ENCODE results near the gene CTDP1.
"Not testable (repeated sequence)": the region's sequence is repeated elsewhere in the genome, so short reads cannot be mapped to it uniquely, and the experiment has no call there.

Gene CTDP1

GRCh38 chr18:79728931-79729586 is 49.5 kb downstream of the CTDP1 start:
- no peaks in the 10 kb centered on the region for H3K4me1 ChIP-seq
- intact Hi-C loops (cut with DNase I; ENCODE audit: low total_unique reads): no loop called here
- H3K4me3 ChIP-seq: no peak overlapping the region
- no peaks in the 10 kb centered on the region for H3K27me3 ChIP-seq
- TF ChIP-seq CTCF (IDR thresholded peaks at IDR 0.05): no peak
- no peak for DNase-seq
- H3K9me3 ChIP-seq: no peaks in the 10 kb centered on the region
- H3K36me3 ChIP-seq: peaks cover 56 to 69% (median 59%) of the 10 kb centered on the region in 3 donors
- H3K27ac ChIP-seq: no peak overlapping the region

- H3K9me3 ChIP-seq: no peaks in the 10 kb centered on the region
- H3K4me3 ChIP-seq: no peak overlapping the region
- intact Hi-C loops (cut with DNase I; ENCODE audit: low total_unique reads): no loop called here
- no peaks in the 10 kb centered on the region for H3K27me3 ChIP-seq
- no peak for DNase-seq
- H3K4me1 ChIP-seq: no peaks in the 10 kb centered on the region
- TF ChIP-seq CTCF (IDR thresholded peaks at IDR 0.05): no peak
- no peak overlapping the region for H3K27ac ChIP-seq
- H3K36me3 ChIP-seq: peaks cover 58 to 69% (median 60%) of the 10 kb centered on the region in 3 donors
These were observed 50.0 kb downstream of the CTDP1 start for GRCh38 chr18:79729611-79730010.

GRCh38 chr18:79730804-79731203 is 51.2 kb downstream of the CTDP1 start:
- Histone ChIP-seq H3K4me3 (no peak overlapping the region), H3K27me3 (no peaks in the 10 kb centered on the region), H3K36me3 (peaks cover 69 to 72% (median 70%) of the 10 kb centered on the region in 3 donors), H3K9me3 (no peaks in the 10 kb centered on the region), H3K27ac (no peak overlapping the region), H3K4me1 (no peaks in the 10 kb centered on the region)
- DNase-seq: no peak
- no peak for TF ChIP-seq CTCF (IDR thresholded peaks at IDR 0.05)
- intact Hi-C loops (cut with DNase I; ENCODE audit: low total_unique reads): no loop called here

GRCh38 chr18:79731881-79732720 is 52.5 kb downstream of the CTDP1 start:
- DNase-seq; H3K9me3 ChIP-seq; intact Hi-C loops (cut with DNase I; ENCODE audit: low total_unique reads); H3K27me3 ChIP-seq; H3K4me3 ChIP-seq; H3K27ac ChIP-seq; H3K4me1 ChIP-seq: not testable (repeated sequence)
- H3K36me3 ChIP-seq: peaks cover 78 to 85% (median 82%) of the 10 kb centered on the region in 3 donors

- no peak for TF ChIP-seq CTCF (IDR thresholded peaks at IDR 0.05)
- H3K36me3 ChIP-seq: peaks cover 81 to 91% (median 86%) of the 10 kb centered on the region in 3 donors
- intact Hi-C loops (cut with DNase I; ENCODE audit: low total_unique reads): no loop called here
- no peaks in the 10 kb centered on the region for H3K4me1 ChIP-seq
- no peaks in the 10 kb centered on the region for H3K27me3 ChIP-seq
- no peak overlapping the region for H3K4me3 ChIP-seq
- no peak overlapping the region for H3K27ac ChIP-seq
- no peak for DNase-seq
- H3K9me3 ChIP-seq: no peaks in the 10 kb centered on the region
These were observed 53.1 kb downstream of the CTDP1 start for GRCh38 chr18:79732721-79733025.

- no peak for TF ChIP-seq CTCF (IDR thresholded peaks at IDR 0.05)
- H3K9me3 ChIP-seq: no peaks in the 10 kb centered on the region
- DNase-seq: no peak
- H3K27ac ChIP-seq: no peak overlapping the region
- H3K4me3 ChIP-seq: no peak overlapping the region
- intact Hi-C loops (cut with DNase I; ENCODE audit: low total_unique reads): no loop called here
- no peaks in the 10 kb centered on the region for H3K4me1 ChIP-seq
- peaks cover 86 to 94% (median 91%) of the 10 kb centered on the region in 3 donors for H3K36me3 ChIP-seq
- H3K27me3 ChIP-seq: no peaks in the 10 kb centered on the region
These were observed 53.6 kb downstream of the CTDP1 start for GRCh38 chr18:79733135-79733701.

All from tibial artery (tissue), 4 donors.